ENCODE results near the gene RPL10. TPM values are rescaled to one million over a fixed set of nuclear protein-coding genes. Genes with fewer than 3 reads are reported as not detected.

Gene RPL10
- total and polyA plus RNA-seq, 2 of the 13 experiments (the other 11 are each of a cell fraction or from before 2014, with no cell fraction given), result 2,381 to 4,713 TPM

GRCh38 chrX:154398668-154399526 is 720 bp downstream of the RPL10 start (continued):
- TF ChIP-seq ELK4 (CRISPR knock-in tag; IDR thresholded peaks at IDR 0.05; ENCODE audit: borderline replicate concordance) (no peak), MXI1 (IDR thresholded peaks at IDR 0.05; ENCODE audit: borderline replicate concordance, low read depth, low read length) (peak; percentile 72; the same call in 1 of the 3 replicates), RXRA (CRISPR knock-in tag; IDR thresholded peaks at IDR 0.05) (no peak), CREBL2 (CRISPR knock-in tag; IDR thresholded peaks at IDR 0.05; ENCODE audit: borderline replicate concordance) (no peak), ZFY (CRISPR knock-in tag; IDR thresholded peaks at IDR 0.05) (0 out of 2 replicates have a peak, but pooled peaks have one; percentile 11), AGO2 (optimal IDR thresholded peaks at IDR 0.05; ENCODE audit: low read depth, low read length) (peak; percentile 91), PRDM4 (CRISPR knock-in tag; IDR thresholded peaks at IDR 0.05; ENCODE audit: borderline replicate concordance) (no peak), NFE2L2 (IDR thresholded peaks at IDR 0.05; ENCODE audit: low read length) (no peak), SOX13 (IDR thresholded peaks at IDR 0.05) (no peak), SOX13 (CRISPR knock-in tag; conservative IDR thresholded peaks at IDR 0.05 in 1 of 2, IDR thresholded peaks at IDR 0.05 in 1 of 2) (peak in 1 of 2 experiments; percentile 16; a peak in 1 of 4 replicates), TIGD3 (CRISPR knock-in tag; IDR thresholded peaks at IDR 0.05; ENCODE audit: borderline replicate concordance) (no peak), ZNF619 (CRISPR knock-in tag; IDR thresholded peaks at IDR 0.05) (no peak), ZNF749 (CRISPR knock-in tag; IDR thresholded peaks at IDR 0.05; ENCODE audit: borderline replicate concordance) (no peak), TGIF2 (CRISPR knock-in tag; IDR thresholded peaks at IDR 0.05) (peak; percentile 24; the same call in 1 of the 2 replicates), ZNF569 (CRISPR knock-in tag; IDR thresholded peaks at IDR 0.05; ENCODE audit: borderline replicate concordance) (no peak), NFIC (IDR thresholded peaks at IDR 0.05; ENCODE audit: low read length) (0 out of 2 replicates have a peak, but pooled peaks have one; percentile 7), MTA1 (CRISPR knock-in tag; IDR thresholded peaks at IDR 0.05; ENCODE audit: borderline replicate concordance) (no peak), HOXD1 (CRISPR knock-in tag; IDR thresholded peaks at IDR 0.05) (no peak), GLMP (CRISPR knock-in tag; IDR thresholded peaks at IDR 0.05; ENCODE audit: borderline replicate concordance) (no peak), DPF2 (CRISPR knock-in tag; IDR thresholded peaks at IDR 0.05; ENCODE audit: borderline replicate concordance, low read depth) (no peak), PAX8 (CRISPR knock-in tag; IDR thresholded peaks at IDR 0.05; ENCODE audit: borderline replicate concordance) (no peak), FOSL2 (CRISPR knock-in tag; IDR thresholded peaks at IDR 0.05) (no peak)

Measured in HepG2 (cell line).